Measurements from ENCODE around the gene ST6GALNAC5. TPM values are rescaled to one million over a fixed set of nuclear protein-coding genes. Genes with fewer than 3 reads are reported as not detected.

ST6GALNAC5 gene
- total RNA-seq, 1 experiment from 2014 or later, result not detected

GRCh38 chr1:76892675-76893074, 25.4 kb downstream of the ST6GALNAC5 start:
- Histone ChIP-seq H3K36me3 (ENCODE audit: insufficient read depth, low read length) (no peaks in the 10 kb centered on the region), H3K9ac (ENCODE audit: low read length) (no peak overlapping the region), H3K79me2 (ENCODE audit: low read length) (no peaks in the 10 kb centered on the region), H3K4me1 (ENCODE audit: low read length) (no peaks in the 10 kb centered on the region), H2AFZ (ENCODE audit: low read length) (no peak overlapping the region), H3K27me3 (ENCODE audit: low read length) (no peaks in the 10 kb centered on the region), H3K4me2 (ENCODE audit: low read depth, low read length, poor library complexity, severe bottlenecking) (no peak overlapping the region), H3K9me2 (replicated peaks; ENCODE audit: insufficient read depth, low read length) (no peaks in the 10 kb centered on the region), H3K4me3 (ENCODE audit: low read length) (no peak overlapping the region), H4K20me1 (ENCODE audit: insufficient read depth, low read depth, low read length) (no peaks in the 10 kb centered on the region), H3K27ac (ENCODE audit: low read length) (no peak overlapping the region), H3K9me3 (ENCODE audit: low read length) (no peaks in the 10 kb centered on the region)
- DNase-seq, result no peak

- Histone ChIP-seq H2AFZ (ENCODE audit: low read length) (no peak overlapping the region; the same call in 1 of the 2 replicates), H3K27me3 (ENCODE audit: low read length) (no peaks in the 10 kb centered on the region), H3K9me3 (ENCODE audit: low read length) (no peaks in the 10 kb centered on the region), H3K4me2 (ENCODE audit: low read depth, low read length, poor library complexity, severe bottlenecking) (no peak overlapping the region), H3K9ac (ENCODE audit: low read length) (no peak overlapping the region), H3K4me1 (ENCODE audit: low read length) (no peaks in the 10 kb centered on the region), H3K9me2 (replicated peaks; ENCODE audit: insufficient read depth, low read length) (no peaks in the 10 kb centered on the region), H3K36me3 (ENCODE audit: insufficient read depth, low read length) (no peaks in the 10 kb centered on the region), H4K20me1 (ENCODE audit: insufficient read depth, low read depth, low read length) (no peaks in the 10 kb centered on the region), H3K27ac (ENCODE audit: low read length) (no peak overlapping the region), H3K79me2 (ENCODE audit: low read length) (no peaks in the 10 kb centered on the region), H3K4me3 (ENCODE audit: low read length) (no peak overlapping the region)
- peak; percentile 82 for DNase-seq
These were observed 34.0 kb downstream of the ST6GALNAC5 start for GRCh38 chr1:76901158-76901767.

GRCh38 chr1:76905876-76906595, 38.8 kb downstream of the ST6GALNAC5 start:
- Histone ChIP-seq H2AFZ (ENCODE audit: low read length) (no peak overlapping the region), H3K4me2 (ENCODE audit: low read depth, low read length, poor library complexity, severe bottlenecking) (no peak overlapping the region), H3K4me3 (ENCODE audit: low read length) (no peak overlapping the region), H3K79me2 (ENCODE audit: low read length) (no peaks in the 10 kb centered on the region), H4K20me1 (ENCODE audit: insufficient read depth, low read depth, low read length) (no peaks in the 10 kb centered on the region), H3K36me3 (ENCODE audit: insufficient read depth, low read length) (no peaks in the 10 kb centered on the region), H3K9me2 (replicated peaks; ENCODE audit: insufficient read depth, low read length) (no peaks in the 10 kb centered on the region), H3K4me1 (ENCODE audit: low read length) (no peaks in the 10 kb centered on the region), H3K27me3 (ENCODE audit: low read length) (no peaks in the 10 kb centered on the region; the same call in 1 of the 2 replicates), H3K9ac (ENCODE audit: low read length) (no peak overlapping the region), H3K9me3 (ENCODE audit: low read length) (no peaks in the 10 kb centered on the region), H3K27ac (ENCODE audit: low read length) (no peak overlapping the region)
- DNase-seq, result no peak

GRCh38 chr1:76909311-76909710, 42.0 kb downstream of the ST6GALNAC5 start:
- Histone ChIP-seq H3K9me2 (replicated peaks; ENCODE audit: insufficient read depth, low read length) (no peaks in the 10 kb centered on the region), H3K4me2 (ENCODE audit: low read depth, low read length, poor library complexity, severe bottlenecking) (no peak overlapping the region), H3K9ac (ENCODE audit: low read length) (no peak overlapping the region), H3K27me3 (ENCODE audit: low read length) (no peaks in the 10 kb centered on the region; the same call in 1 of the 2 replicates), H3K36me3 (ENCODE audit: insufficient read depth, low read length) (no peaks in the 10 kb centered on the region), H3K4me1 (ENCODE audit: low read length) (no peaks in the 10 kb centered on the region), H3K79me2 (ENCODE audit: low read length) (no peaks in the 10 kb centered on the region), H3K9me3 (ENCODE audit: low read length) (no peaks in the 10 kb centered on the region), H3K27ac (ENCODE audit: low read length) (no peak overlapping the region), H4K20me1 (ENCODE audit: insufficient read depth, low read depth, low read length) (no peaks in the 10 kb centered on the region), H2AFZ (ENCODE audit: low read length) (no peak overlapping the region), H3K4me3 (ENCODE audit: low read length) (no peak overlapping the region)
- no peak for DNase-seq

DNA sequence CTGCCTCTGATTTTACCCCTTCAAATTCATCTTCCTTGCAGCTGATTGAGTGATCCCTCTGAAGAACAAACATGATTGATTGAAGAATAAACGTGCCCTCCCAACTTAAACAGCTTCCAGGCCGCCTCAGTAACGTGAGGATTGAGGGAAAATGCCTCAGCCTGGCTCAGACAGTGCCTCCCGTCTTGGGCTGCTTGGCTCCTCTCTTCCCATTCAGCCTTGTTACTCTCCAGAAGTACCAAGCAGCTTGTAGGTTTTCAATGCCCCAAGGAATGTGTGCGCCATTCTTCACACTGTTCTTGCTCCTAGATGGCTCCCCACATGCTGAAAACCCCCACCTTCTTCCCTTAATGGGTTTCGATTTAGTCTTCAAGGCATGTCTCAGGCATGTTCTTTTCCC, 51.8 kb downstream of the ST6GALNAC5 start:
- Histone ChIP-seq H3K4me2 (ENCODE audit: low read depth, low read length, poor library complexity, severe bottlenecking) (no peak overlapping the region), H3K4me1 (ENCODE audit: low read length) (no peaks in the 10 kb centered on the region), H4K20me1 (ENCODE audit: insufficient read depth, low read depth, low read length) (no peaks in the 10 kb centered on the region), H3K27ac (ENCODE audit: low read length) (no peak overlapping the region), H3K4me3 (ENCODE audit: low read length) (no peak overlapping the region), H3K9ac (ENCODE audit: low read length) (no peak overlapping the region), H3K79me2 (ENCODE audit: low read length) (no peaks in the 10 kb centered on the region), H2AFZ (ENCODE audit: low read length) (no peak overlapping the region), H3K27me3 (ENCODE audit: low read length) (no peaks in the 10 kb centered on the region), H3K9me2 (replicated peaks; ENCODE audit: insufficient read depth, low read length) (no peaks in the 10 kb centered on the region), H3K9me3 (ENCODE audit: low read length) (no peaks in the 10 kb centered on the region), H3K36me3 (ENCODE audit: insufficient read depth, low read length) (no peaks in the 10 kb centered on the region)
- no peak for DNase-seq

DNA sequence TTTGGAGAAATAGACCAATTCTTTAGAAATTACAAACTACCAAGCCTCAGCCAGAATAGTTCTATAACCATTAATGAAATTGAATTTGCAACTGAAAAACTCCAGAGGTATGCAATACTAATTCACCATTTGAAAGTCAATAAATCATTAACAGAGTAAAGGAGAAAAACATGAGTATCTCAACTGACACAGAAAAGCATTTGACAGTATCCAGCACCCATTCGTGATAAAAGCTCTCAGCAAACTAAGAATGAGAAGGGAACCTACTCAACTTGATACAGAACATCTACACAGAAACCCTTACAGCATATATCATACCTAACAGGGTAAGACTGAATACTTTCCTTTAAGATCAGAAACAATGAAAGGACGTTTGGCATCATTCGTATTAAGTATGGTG, 54.3 kb downstream of the ST6GALNAC5 start:
- H3K9me2 ChIP-seq (replicated peaks; ENCODE audit: insufficient read depth, low read length), result no peaks in the 10 kb centered on the region
- no peaks in the 10 kb centered on the region for H3K27me3 ChIP-seq (ENCODE audit: low read length)
- no peak overlapping the region for H2AFZ ChIP-seq (ENCODE audit: low read length)
- no peaks in the 10 kb centered on the region for H3K79me2 ChIP-seq (ENCODE audit: low read length)
- H3K9ac ChIP-seq (ENCODE audit: low read length), result no peak overlapping the region
- DNase-seq, result no peak
- H3K4me3 ChIP-seq (ENCODE audit: low read length), result no peak overlapping the region
- H3K4me1 ChIP-seq (ENCODE audit: low read length), result no peaks in the 10 kb centered on the region
- H3K27ac ChIP-seq (ENCODE audit: low read length), result no peak overlapping the region
- H4K20me1 ChIP-seq (ENCODE audit: insufficient read depth, low read depth, low read length), result no peaks in the 10 kb centered on the region
- no peak overlapping the region for H3K4me2 ChIP-seq (ENCODE audit: low read depth, low read length, poor library complexity, severe bottlenecking)
- no peaks in the 10 kb centered on the region for H3K9me3 ChIP-seq (ENCODE audit: low read length)
- H3K36me3 ChIP-seq (ENCODE audit: insufficient read depth, low read length), result no peaks in the 10 kb centered on the region

DNA sequence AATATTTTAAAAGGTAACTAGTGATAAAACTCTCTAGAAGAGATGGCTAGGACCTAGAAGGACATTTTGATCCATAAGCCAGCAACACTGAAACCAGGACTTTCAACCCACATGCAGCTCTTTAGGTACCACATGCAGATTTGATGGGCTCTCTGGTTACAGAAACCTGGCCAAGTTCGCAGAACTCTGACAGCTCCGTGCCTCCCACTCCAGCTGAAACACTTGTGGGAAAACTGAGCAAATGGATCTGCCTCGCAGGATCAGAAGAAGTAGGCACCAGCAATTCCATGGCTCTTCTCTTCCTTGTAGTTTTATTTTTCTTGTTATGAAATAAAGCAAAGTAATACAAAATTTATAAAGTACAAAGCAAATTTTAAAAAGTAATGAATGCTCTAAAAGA, 58.5 kb downstream of the ST6GALNAC5 start:
- H3K9me3 ChIP-seq (ENCODE audit: low read length), result no peaks in the 10 kb centered on the region
- H3K4me1 ChIP-seq (ENCODE audit: low read length), result no peaks in the 10 kb centered on the region
- H2AFZ ChIP-seq (ENCODE audit: low read length), result no peak overlapping the region
- no peak overlapping the region for H3K4me3 ChIP-seq (ENCODE audit: low read length)
- no peaks in the 10 kb centered on the region for H4K20me1 ChIP-seq (ENCODE audit: insufficient read depth, low read depth, low read length)
- no peak overlapping the region for H3K4me2 ChIP-seq (ENCODE audit: low read depth, low read length, poor library complexity, severe bottlenecking)
- no peaks in the 10 kb centered on the region for H3K36me3 ChIP-seq (ENCODE audit: insufficient read depth, low read length)
- H3K79me2 ChIP-seq (ENCODE audit: low read length), result no peaks in the 10 kb centered on the region
- H3K9ac ChIP-seq (ENCODE audit: low read length), result no peak overlapping the region
- no peak for DNase-seq
- no peaks in the 10 kb centered on the region for H3K9me2 ChIP-seq (replicated peaks; ENCODE audit: insufficient read depth, low read length)
- no peak overlapping the region for H3K27ac ChIP-seq (ENCODE audit: low read length)
- no peaks in the 10 kb centered on the region for H3K27me3 ChIP-seq (ENCODE audit: low read length)

DNA sequence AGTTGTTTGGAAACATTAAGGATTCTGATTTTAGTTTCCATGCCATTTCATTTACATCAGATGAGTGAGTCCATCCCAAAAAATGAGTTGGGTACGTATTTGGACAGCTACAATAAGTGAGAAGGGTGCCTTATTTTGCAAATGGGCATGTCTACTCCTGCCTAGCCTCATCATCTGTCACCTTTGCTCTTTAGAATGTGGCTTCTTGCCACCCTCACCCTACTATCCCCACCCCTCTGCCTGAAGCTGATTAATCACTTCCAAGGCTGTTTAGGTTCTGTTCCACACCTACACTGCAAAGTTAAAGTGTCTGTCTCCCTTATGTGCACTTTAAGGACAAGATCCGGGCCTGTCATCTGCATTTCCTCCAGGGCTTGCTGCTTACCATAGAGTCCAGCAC, 61.2 kb downstream of the ST6GALNAC5 start:
- H3K4me2 ChIP-seq (ENCODE audit: low read depth, low read length, poor library complexity, severe bottlenecking), result no peak overlapping the region
- no peaks in the 10 kb centered on the region for H3K4me1 ChIP-seq (ENCODE audit: low read length)
- H3K9me3 ChIP-seq (ENCODE audit: low read length), result no peaks in the 10 kb centered on the region
- H3K9ac ChIP-seq (ENCODE audit: low read length), result no peak overlapping the region
- no peaks in the 10 kb centered on the region for H3K79me2 ChIP-seq (ENCODE audit: low read length)
- no peak for DNase-seq
- no peaks in the 10 kb centered on the region for H3K36me3 ChIP-seq (ENCODE audit: insufficient read depth, low read length)
- H3K27me3 ChIP-seq (ENCODE audit: low read length), result no peaks in the 10 kb centered on the region
- no peak overlapping the region for H2AFZ ChIP-seq (ENCODE audit: low read length)
- H3K4me3 ChIP-seq (ENCODE audit: low read length), result no peak overlapping the region
- no peaks in the 10 kb centered on the region for H4K20me1 ChIP-seq (ENCODE audit: insufficient read depth, low read depth, low read length)
- no peak overlapping the region for H3K27ac ChIP-seq (ENCODE audit: low read length)
- no peaks in the 10 kb centered on the region for H3K9me2 ChIP-seq (replicated peaks; ENCODE audit: insufficient read depth, low read length)
